ENCODE measurements around the gene ATP5MG.
A peak's percentile ranks its signal among the peaks of the same experiment; 100 is the strongest.

The ATP5MG gene

DNA sequence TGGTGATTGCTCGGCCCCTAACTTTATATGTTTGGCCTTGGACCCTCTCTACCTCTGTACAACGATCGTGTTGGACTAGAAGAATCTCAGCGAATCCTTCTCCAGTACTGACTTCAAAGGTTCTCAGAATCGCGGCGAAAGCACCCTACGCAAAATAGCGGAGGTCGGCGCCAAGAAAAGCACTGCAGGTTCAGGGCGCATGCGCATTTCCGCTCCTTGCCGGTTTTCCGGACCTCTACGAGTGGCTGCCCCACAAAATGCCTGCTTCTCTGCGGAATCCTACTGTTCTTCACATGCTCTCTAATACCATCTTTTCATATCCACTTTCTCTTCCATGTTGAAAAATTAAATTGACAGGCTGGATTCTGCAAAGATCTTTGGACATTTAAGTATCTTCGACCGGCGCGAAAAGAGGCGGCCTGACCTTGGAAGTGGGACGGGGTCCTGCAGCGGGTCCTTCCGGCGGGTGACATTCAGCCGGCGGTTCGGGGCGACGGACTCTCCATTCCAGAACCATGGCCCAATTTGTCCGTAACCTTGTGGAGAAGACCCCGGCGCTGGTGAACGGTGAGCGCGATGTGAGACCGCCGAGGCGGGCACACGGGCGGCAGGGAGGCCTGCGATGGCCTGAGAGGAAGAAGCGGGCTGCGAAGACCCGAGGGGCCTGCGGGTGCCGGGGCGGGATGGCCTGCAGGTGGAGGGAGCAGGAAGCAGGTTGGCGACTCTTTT lies at the start of gene ATP5MG:
Gene ATP5MG (plus strand): TSS at position 456 of the 729 bp plus-strand sequence. CDS start 60 bp downstream, at position 516.
- Histone ChIP-seq H3K4me3 (ENCODE audit: low read length) (peak within 1 kb of the TSS; percentile 92), H3K27me3 (ENCODE audit: control insufficient read depth, low read length) (no peaks in the 10 kb centered on the region), H3F3A (ENCODE audit: control insufficient read depth, insufficient read depth) (peaks cover 19% of the 10 kb centered on the region), H3K27ac (ENCODE audit: low read depth, low read length) (peak within 1 kb of the TSS; percentile 64), H3K36me3 (ENCODE audit: control insufficient read depth, low read length) (peaks cover 74% of the 10 kb centered on the region), H3K4me1 (ENCODE audit: control insufficient read depth, low read length) (peaks cover 60% of the 10 kb centered on the region), H3K79me2 (ENCODE audit: control insufficient read depth, low read length) (peaks cover 56% of the 10 kb centered on the region), H3K4me2 (ENCODE audit: low read length) (peak within 1 kb of the TSS; percentile 86), H4K20me1 (ENCODE audit: control insufficient read depth, insufficient read depth, low read depth, low read length) (peaks cover 30% of the 10 kb centered on the region), H3K9me2 (replicated peaks; ENCODE audit: control insufficient read depth, low read length) (no peaks in the 10 kb centered on the region), H3K9me3 (ENCODE audit: control insufficient read depth, insufficient read depth, low read length) (no peaks in the 10 kb centered on the region)
- TF ChIP-seq, protein P1, sequence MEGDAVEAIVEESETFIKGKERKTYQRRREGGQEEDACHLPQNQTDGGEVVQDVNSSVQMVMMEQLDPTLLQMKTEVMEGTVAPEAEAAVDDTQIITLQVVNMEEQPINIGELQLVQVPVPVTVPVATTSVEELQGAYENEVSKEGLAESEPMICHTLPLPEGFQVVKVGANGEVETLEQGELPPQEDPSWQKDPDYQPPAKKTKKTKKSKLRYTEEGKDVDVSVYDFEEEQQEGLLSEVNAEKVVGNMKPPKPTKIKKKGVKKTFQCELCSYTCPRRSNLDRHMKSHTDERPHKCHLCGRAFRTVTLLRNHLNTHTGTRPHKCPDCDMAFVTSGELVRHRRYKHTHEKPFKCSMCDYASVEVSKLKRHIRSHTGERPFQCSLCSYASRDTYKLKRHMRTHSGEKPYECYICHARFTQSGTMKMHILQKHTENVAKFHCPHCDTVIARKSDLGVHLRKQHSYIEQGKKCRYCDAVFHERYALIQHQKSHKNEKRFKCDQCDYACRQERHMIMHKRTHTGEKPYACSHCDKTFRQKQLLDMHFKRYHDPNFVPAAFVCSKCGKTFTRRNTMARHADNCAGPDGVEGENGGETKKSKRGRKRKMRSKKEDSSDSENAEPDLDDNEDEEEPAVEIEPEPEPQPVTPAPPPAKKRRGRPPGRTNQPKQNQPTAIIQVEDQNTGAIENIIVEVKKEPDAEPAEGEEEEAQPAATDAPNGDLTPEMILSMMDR (IDR thresholded peaks at IDR 0.05; ENCODE audit: low read depth, low read length, poor library complexity, severe bottlenecking): no peak
- no peak for TF ChIP-seq EZH2phosphoT487 (IDR thresholded peaks at IDR 0.05; ENCODE audit: borderline replicate concordance, low read length)

- H4K20me1 ChIP-seq (ENCODE audit: control insufficient read depth, insufficient read depth, low read depth, low read length): no peaks in the 10 kb centered on the region
- H3F3A ChIP-seq (ENCODE audit: control insufficient read depth, insufficient read depth): peaks cover 8% of the 10 kb centered on the region
- no peaks in the 10 kb centered on the region for H3K79me2 ChIP-seq (ENCODE audit: control insufficient read depth, low read length)
- H3K27ac ChIP-seq (ENCODE audit: low read depth, low read length): peak overlapping the region; percentile 20; the same call in 1 of the 2 replicates
- no peaks in the 10 kb centered on the region for H3K27me3 ChIP-seq (ENCODE audit: control insufficient read depth, low read length)
- no peaks in the 10 kb centered on the region for H3K36me3 ChIP-seq (ENCODE audit: control insufficient read depth, low read length)
- H3K9me3 ChIP-seq (ENCODE audit: control insufficient read depth, insufficient read depth, low read length): no peaks in the 10 kb centered on the region
- TF ChIP-seq EZH2phosphoT487 (IDR thresholded peaks at IDR 0.05; ENCODE audit: borderline replicate concordance, low read length): no peak
- TF ChIP-seq, protein P1 (IDR thresholded peaks at IDR 0.05; ENCODE audit: low read depth, low read length, poor library complexity, severe bottlenecking): peak; percentile 58
- no peaks in the 10 kb centered on the region for H3K9me2 ChIP-seq (replicated peaks; ENCODE audit: control insufficient read depth, low read length)
- 0 out of 2 replicates have a peak overlapping the region, but pooled peaks have one; percentile 13 for H3K4me3 ChIP-seq (ENCODE audit: low read length)
- H3K4me1 ChIP-seq (ENCODE audit: control insufficient read depth, low read length): peaks cover 18% of the 10 kb centered on the region
- H3K4me2 ChIP-seq (ENCODE audit: low read length): peak overlapping the region; percentile 46
Measured at GRCh38 chr11:118353084-118353710, 48.2 kb upstream of the ATP5MG start.

DNA sequence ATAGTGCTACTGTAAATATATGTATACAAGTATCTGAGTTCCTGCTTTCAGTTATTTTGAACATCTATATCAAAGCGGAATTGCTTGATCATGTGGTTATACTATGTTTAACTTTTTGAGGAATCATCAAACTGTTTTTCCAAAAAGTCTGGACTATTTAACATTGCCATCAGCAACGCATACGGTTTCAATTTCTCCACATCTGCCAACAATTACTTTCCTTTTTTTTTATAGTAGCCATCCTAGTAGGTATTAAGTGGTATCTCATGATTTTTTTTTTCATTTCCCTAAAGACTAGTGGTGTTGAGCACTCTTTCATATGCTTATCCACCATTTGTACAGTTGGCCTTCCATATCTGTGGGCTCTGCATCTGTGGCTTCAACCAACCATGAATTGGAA lies 43.3 kb upstream of the ATP5MG start:
- Histone ChIP-seq H3K4me1 (ENCODE audit: control insufficient read depth, low read length) (peaks cover 32% of the 10 kb centered on the region), H3K9me3 (ENCODE audit: control insufficient read depth, insufficient read depth, low read length) (no peaks in the 10 kb centered on the region), H3K79me2 (ENCODE audit: control insufficient read depth, low read length) (peaks cover 37% of the 10 kb centered on the region), H3K9me2 (replicated peaks; ENCODE audit: control insufficient read depth, low read length) (no peaks in the 10 kb centered on the region), H4K20me1 (ENCODE audit: control insufficient read depth, insufficient read depth, low read depth, low read length) (peaks cover 10% of the 10 kb centered on the region; the same call in 1 of the 2 replicates), H3K4me3 (ENCODE audit: low read length) (no peak overlapping the region), H3K36me3 (ENCODE audit: control insufficient read depth, low read length) (peaks cover 25% of the 10 kb centered on the region), H3F3A (ENCODE audit: control insufficient read depth, insufficient read depth) (peaks cover 14% of the 10 kb centered on the region), H3K4me2 (ENCODE audit: low read length) (no peak overlapping the region), H3K27ac (ENCODE audit: low read depth, low read length) (no peak overlapping the region), H3K27me3 (ENCODE audit: control insufficient read depth, low read length) (no peaks in the 10 kb centered on the region)
- TF ChIP-seq, protein P1 (IDR thresholded peaks at IDR 0.05; ENCODE audit: low read depth, low read length, poor library complexity, severe bottlenecking): no peak
- no peak for TF ChIP-seq EZH2phosphoT487 (IDR thresholded peaks at IDR 0.05; ENCODE audit: borderline replicate concordance, low read length)
